PC-3 (cell line): ENCODE data around the gene RTCB.

Experiments
- CTCF ChIP-seq: fragments of 300-600 bp; sonication (generic); conservative IDR thresholded peaks from 2 replicates; pipeline ENCODE4 v1.5.1; 2017; ENCODE audit warnings: antibody characterized with exemption, low read depth, mild to moderate bottlenecking, low read length
- EZH2 ChIP-seq: fragments of 300-600 bp; sonication (generic); IDR thresholded peaks from one replicate; pipeline ENCODE4 v1.6.1; 2017; ENCODE audit warnings: antibody characterized with exemption, mild to moderate bottlenecking, low read length; ENCODE audit not compliant: unreplicated experiment

- TF ChIP-seq CTCF: no peak
- TF ChIP-seq EZH2: no peak
Measured at GRCh38 chr22:32407312-32407711, 4.7 kb downstream of the RTCB start.
